GM19043 (cell line): ENCODE results near the gene ECE2.

Experiments
- ATAC-seq: cut with Tn5 transposase; IDR thresholded peaks from one replicate; pipeline ENCODE4 v1.9.1; 2021; ENCODE audit warnings: low read depth; ENCODE audit not compliant: unreplicated experiment

The ECE2 gene

GRCh38 chr3:184275961-184276910, at the start of gene ECE2:
Gene ECE2 (plus strand): TSS chr3:184276022. CDS start chr3:184276154, 132 bp downstream.
- ATAC-seq = no peak

- no peak for ATAC-seq
Observed at GRCh38 chr3:184227481-184227935, 48.3 kb upstream of the ECE2 start.

- no peak for ATAC-seq
Observed at GRCh38 chr3:184228376-184229137, 47.3 kb upstream of the ECE2 start.

- peak; percentile 51 for ATAC-seq
Observed at GRCh38 chr3:184229394-184230080, 46.3 kb upstream of the ECE2 start, which contains the start of gene VWA5B2. Gene VWA5B2 (plus strand): TSS chr3:184229585. CDS start chr3:184230529, 944 bp downstream.

GRCh38 chr3:184230081-184230602, 45.7 kb upstream of the ECE2 start:
- no peak for ATAC-seq

- no peak for ATAC-seq
Observed at GRCh38 chr3:184230603-184231528, 45.0 kb upstream of the ECE2 start.

- ATAC-seq = no peak
Observed at GRCh38 chr3:184231671-184232070, 44.2 kb upstream of the ECE2 start.

GRCh38 chr3:184233127-184233843, 42.5 kb upstream of the ECE2 start:
- ATAC-seq = no peak

GRCh38 chr3:184234224-184234623, 41.6 kb upstream of the ECE2 start:
- ATAC-seq = no peak

- ATAC-seq = no peak
Observed at GRCh38 chr3:184234671-184235380, 41.0 kb upstream of the ECE2 start.

- no peak for ATAC-seq
Observed at GRCh38 chr3:184235381-184236032, 40.3 kb upstream of the ECE2 start.

GRCh38 chr3:184236033-184236410, 39.8 kb upstream of the ECE2 start:
- ATAC-seq = no peak

- no peak for ATAC-seq
Observed at GRCh38 chr3:184236636-184237035, 39.2 kb upstream of the ECE2 start.

GRCh38 chr3:184237211-184237610, 38.6 kb upstream of the ECE2 start:
- ATAC-seq = no peak

GRCh38 chr3:184237807-184238206, 38.0 kb upstream of the ECE2 start:
- no peak for ATAC-seq

- ATAC-seq = no peak
Observed at GRCh38 chr3:184238246-184238818, 37.5 kb upstream of the ECE2 start.

GRCh38 chr3:184239221-184239620, 36.6 kb upstream of the ECE2 start:
- no peak for ATAC-seq
